Measurements from ENCODE around the gene ACSS1.

Gene ACSS1

DNA sequence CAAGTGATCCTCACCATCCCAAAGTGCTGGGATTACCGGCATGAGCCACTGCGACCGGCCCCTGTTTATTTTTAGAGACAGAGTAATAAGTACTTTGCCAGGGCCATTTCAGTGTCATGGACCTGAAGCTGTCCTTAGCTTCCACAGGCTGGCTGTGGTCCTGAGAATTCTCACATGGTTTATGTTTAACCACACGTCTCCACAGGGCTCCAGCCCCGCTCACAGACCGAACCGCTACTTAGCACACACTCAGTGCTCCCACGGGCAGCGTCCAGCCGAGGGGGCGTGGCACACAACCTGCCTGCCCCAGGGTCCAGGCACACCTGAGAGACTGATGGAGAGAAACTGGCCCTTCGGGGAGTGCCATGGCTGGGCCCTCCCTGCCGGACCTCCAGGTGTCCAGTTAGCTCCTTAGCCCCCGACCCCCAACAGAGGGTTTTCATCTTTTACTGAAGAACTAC is 11.7 kb downstream of the ACSS1 start:
- ATAC-seq, result no peak

GRCh38 chr20:25045343-25045712 is 12.6 kb downstream of the ACSS1 start:
- no peak for ATAC-seq

DNA sequence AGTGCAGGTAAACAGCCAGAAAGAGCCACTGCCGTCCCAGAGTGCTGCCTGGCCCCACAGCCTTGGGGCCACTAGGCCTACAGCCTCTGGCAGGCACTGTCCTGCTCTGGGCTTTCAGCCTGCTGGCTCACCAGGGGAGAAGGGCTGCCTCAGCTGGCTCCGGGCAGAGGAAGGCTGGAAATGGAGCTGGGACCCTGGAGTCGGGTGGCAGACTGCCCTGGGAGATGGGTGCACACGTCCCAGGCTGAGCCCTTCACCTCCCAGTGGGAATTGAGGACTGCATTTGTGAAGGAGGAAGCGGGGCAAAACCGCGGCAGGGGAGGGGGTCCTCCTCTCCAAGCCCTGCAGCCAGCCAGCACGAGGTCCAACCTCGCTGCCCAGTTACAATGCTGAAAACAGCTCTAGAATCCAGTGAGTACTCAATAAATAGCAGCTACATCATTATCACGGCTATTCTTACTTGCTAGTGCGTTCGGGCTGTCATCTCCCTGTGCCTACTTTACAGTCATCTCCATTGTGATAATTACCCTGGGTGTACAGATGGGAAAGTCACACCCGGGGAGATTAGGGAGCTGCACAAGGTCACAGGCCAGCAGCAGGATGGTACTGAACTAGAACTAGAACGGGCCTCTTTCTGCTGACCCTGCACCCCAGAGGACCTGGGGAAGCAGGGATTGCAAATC is 13.1 kb downstream of the ACSS1 start:
- no peak for ATAC-seq

- no peak for ATAC-seq
Observed at GRCh38 chr20:25044261-25044560, 13.7 kb downstream of the ACSS1 start.

- no peak for ATAC-seq
Observed at GRCh38 chr20:25043499-25044260, 14.3 kb downstream of the ACSS1 start.

- ATAC-seq, result peak; percentile 55 to 68
Observed at GRCh38 chr20:25042531-25043498, 15.1 kb downstream of the ACSS1 start.

DNA sequence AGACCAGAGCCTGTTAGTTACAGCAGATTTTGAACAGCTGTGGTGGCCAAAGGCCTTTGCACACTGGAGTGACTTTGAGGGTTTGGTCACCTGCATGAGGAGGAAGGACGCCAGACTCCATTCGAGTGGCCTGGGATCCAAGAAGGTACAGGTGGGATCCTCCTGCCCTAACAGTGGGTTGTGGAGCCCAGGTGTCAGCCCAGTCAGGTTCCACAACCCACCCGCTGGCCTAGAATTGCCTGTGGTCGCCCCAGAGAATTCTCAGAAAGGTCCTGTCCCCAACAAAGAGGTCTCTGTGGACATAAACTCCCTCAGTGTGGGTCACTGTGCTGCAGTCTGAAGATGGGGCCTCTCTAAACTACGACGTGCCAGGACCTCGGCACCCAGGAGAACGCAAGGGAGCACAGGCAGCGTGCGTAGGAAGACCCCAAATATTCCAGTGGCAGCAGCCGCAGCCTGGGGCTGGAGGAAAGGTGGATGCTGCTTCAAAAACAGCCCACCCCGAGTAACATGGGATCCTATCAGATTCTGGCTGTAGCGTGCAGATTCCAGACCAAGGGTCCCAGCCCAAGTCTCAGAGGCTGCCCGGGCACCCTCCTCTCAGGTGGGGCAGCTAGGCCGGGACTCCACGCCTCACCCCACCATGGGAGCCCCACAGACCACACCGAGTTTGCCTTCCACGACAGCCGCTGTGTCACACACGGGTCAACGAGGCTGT is 16.0 kb downstream of the ACSS1 start:
- ATAC-seq, result no peak

GRCh38 chr20:25040438-25040831 is 17.5 kb downstream of the ACSS1 start:
- no peak for ATAC-seq

GRCh38 chr20:25039697-25040437 is 18.1 kb downstream of the ACSS1 start:
- ATAC-seq, result no peak

- no peak for ATAC-seq
Observed at GRCh38 chr20:25038591-25039015, 19.3 kb downstream of the ACSS1 start.

DNA sequence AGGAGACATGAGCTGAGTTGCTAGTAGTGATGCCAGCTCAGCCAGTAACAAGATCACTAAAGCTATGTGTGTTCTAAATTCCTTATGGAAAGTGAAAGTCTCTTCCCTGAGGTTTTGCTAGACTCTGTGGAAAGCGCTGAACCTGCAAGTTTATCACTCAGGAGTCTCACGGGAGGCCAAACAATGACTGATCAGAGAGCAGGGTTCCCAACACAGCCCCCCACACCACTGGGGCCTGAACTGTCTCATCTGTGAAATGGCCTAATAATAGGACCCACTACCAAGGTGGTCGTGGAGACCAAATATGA is 19.9 kb downstream of the ACSS1 start:
- ATAC-seq, result peak in 1 of 2 donors; percentile 31

DNA sequence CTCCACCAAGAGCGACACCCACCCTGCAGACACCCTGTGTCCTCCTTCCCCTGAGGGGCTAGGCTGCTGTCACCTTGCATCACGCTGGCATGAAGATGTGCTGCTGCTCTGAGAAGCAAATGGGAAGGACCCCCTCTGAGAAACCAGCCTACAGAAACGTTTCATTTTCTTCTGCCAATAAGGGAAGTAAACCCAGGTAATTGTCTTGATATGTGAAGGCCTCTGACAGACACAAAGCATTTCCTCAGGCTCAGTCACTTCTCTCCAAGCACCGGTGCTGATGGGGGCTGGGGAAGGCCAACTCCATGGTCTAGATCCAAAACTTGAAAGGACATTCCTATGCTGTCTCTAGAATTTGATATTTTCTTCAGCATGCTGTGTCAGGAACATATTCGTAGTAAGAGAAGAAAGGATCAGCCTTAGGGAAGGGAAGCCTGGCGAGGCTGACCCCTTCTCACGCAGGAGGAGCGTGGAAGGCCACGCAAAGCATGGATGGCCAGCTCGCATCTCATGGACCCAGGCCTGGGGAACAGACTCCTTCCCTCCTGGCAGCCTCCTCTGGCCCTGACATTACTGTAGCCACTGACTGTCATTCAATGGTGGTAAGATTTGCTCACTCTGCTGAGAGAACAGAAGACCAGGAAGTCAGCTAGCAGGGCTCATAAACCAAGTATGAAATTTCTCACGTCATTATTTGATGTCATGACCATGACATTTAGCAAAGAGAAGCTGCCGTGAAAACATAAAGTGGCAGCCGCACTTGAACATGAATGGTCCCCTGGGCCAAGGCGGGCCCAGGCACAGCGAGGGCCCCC is 20.4 kb downstream of the ACSS1 start:
- ATAC-seq, result peak in 1 of 2 donors; percentile 25

DNA sequence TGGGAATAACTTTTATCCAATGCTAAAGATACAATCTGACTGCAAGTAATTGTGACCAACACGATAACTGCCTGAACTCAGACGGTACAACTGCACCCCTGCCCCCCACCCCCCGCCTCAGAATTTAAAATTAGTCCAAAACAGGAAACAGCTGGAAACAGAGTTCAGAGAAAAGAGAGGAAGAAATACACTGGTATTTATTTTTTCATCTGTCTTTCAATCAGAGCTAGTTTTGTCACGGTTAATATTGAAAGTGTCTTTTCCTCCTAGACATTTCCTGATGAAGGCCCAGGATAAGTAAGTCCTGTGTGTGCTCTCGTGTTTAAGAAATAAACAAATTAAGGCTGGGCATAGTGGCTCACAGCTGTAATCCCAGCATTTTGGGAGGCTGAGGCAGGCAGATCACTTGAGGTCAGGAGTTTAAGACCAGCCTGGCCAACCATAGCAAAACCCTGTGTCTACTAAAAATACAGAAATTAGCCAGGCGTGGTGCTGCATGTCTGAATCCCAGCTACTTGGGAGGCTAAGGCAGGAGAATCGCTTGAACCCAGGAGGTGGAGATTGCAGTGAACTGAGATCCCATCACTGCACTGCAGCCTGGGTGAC is 21.5 kb downstream of the ACSS1 start:
- no peak for ATAC-seq

DNA sequence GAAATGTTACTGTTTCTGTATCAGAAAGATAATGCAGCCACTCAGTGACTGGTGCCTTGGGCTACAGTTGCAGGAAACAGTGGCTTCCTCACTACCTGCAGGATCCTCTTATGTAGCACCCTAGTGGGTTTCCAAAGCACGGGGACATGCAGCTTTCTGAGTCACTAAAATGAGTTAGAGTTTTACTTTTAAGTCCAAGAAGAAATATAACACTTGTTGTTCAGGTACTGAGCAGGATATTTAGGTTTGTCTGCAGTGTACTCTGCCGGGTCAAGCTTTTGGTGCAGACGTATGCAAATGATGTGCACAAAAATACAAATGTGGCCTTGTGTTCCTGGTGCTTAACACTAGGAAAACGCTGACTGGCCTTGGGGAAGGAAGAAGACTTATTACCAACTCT is 22.0 kb downstream of the ACSS1 start:
- peak in 1 of 2 donors; percentile 49 for ATAC-seq

DNA sequence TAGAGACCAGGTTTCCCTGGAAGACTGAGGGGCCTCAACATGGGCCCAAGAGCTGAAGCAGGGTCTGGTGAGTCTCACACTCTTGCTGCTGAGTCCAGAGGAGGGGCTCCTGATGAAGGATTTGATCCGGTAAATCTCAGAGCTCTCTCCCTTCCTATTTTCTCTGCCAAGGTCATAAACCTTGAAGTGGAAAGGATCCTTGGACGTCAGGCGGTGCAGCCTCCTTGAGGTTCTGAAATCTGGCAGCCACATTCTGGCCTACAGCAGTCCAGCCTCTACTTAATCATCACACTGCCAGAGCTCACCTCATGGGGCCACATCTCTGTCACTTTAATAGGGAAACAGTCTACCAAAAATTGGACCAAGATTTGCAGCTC is 24.0 kb downstream of the ACSS1 start:
- ATAC-seq, result no peak

DNA sequence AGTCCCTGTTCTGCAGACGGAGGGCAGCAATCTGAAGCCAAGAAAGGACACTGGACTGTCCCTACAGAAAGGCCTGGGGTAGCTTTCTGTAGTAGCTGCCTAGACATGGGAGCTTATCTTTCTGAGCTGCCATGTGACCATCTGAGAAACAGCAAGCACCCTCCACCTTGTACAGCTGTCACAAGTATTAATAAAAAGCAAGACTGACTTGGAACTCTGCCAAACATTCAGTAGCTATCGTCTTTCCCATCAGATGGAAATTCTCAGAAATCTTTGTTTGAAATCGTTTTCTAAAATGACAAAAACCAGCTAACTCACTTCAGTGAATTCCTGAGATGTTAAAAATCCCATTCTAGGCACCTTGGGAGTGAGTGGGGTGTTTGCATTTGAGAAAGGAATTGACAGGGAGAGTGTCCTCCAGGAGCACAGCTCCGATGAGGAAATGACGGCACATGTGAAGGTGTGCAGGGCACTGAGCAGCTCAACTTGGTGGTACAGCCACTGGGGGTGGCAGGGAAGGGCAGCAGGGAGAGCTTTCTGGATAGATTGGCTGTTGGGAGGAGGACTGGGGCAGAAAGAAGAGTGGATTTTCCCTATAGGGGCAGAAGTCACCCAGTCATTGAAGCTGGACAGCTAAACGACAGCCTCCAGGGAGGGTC is 24.5 kb downstream of the ACSS1 start:
- no peak for ATAC-seq

GRCh38 chr20:25032478-25033264 is 25.3 kb downstream of the ACSS1 start:
- ATAC-seq, result no peak

DNA sequence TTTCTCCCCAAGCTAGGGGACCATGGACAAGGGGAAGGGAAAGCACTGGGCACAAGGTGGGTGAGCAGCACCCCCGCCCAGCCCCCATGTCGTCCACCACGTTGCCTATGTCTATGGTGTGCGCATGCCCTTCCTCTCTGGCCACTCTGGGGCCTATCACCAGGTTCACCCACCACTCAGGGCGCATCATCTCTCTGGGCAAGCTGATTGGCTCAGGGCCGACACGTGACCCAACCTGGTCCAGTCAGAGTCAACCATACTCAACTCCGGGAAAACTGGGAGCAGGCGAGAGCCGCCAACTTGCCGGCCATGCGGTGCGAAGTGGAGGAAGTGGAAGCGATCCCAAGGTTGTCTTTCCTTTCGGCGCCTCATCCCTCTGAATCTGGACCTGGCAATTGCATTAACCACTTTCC is 25.9 kb downstream of the ACSS1 start:
- ATAC-seq, result no peak

- no peak for ATAC-seq
Observed at GRCh38 chr20:25031241-25031640, 26.7 kb downstream of the ACSS1 start.
